Mucosa of descending colon (tissue), 3 donors: ENCODE data around the gene MAP4. TPM values are rescaled to one million over a fixed set of nuclear protein-coding genes. Genes with fewer than 3 reads are reported as not detected.

ENCODE experiments used
- ATAC-seq: fragments of 200-7000 bp; cut with Tn5 transposase; one replicate; pipeline ENCODE4 v1.9.1; 2020; ENCODE audit warnings: mild to moderate bottlenecking, moderate library complexity
- DNase-seq, 3 donors: peaks; one replicate each; pipeline ENCODE4 v3.0.0-alpha.2; 2020
- H3K36me3 ChIP-seq: fragments of 200-600 bp; one replicate; pipeline ENCODE4 v1.8.0; 2021; ENCODE audit warnings: low read depth, mild to moderate bottlenecking
- H3K4me1 ChIP-seq: fragments of 200-600 bp; one replicate; pipeline ENCODE4 v1.8.0; 2021; ENCODE audit warnings: low read depth, mild to moderate bottlenecking
- H3K4me3 ChIP-seq: fragments of 200-600 bp; one replicate; pipeline ENCODE4 v1.8.0; 2021; ENCODE audit warnings: mild to moderate bottlenecking
- H3K9me3 ChIP-seq: fragments of 200-600 bp; one replicate; pipeline ENCODE4 v1.8.0; 2021; ENCODE audit warnings: mild to moderate bottlenecking
- intact Hi-C, 2 donors: fragments of 100-400 bp; cut with DNase I in 1 of 2; cut with micrococcal nuclease in 1 of 2; formaldehyde crosslinking; loops; one replicate each; pipeline versions ENCODE4 v1.11.0 to v1.11.1; 2022; cut with DNase I, micrococcal nuclease
- total RNA-seq, 3 donors: library from RNA; stranded (reverse); fragmentation: NEBNext Ultra II Directional in 2 of 3; extraction: Animal tissue kit (Norgen Biotek cat#: 25700) in 2 of 3; gene quantifications; one replicate each; pipeline versions ENCODE4 v1.2.1 to v1.2.4, GENCODE V29; 2021 to 2023
- TF ChIP-seq, protein P1 (sequence below): fragments of 200-600 bp; IDR thresholded peaks from one replicate; pipeline ENCODE4 v1.8.0; 2022; ENCODE audit warnings: antibody characterized with exemption, mild to moderate bottlenecking
- donor health status: DM: no; HTN: no; CAD: no; lungs with moderate emphysema.
- donor health status: DM: no; HTN: no; CAD: no.
- donor health status: DM: no; HTN: yes; CAD: no.

Gene MAP4
- total RNA-seq, 3 donors from 2014 or later = 104 to 316 (median 109) TPM

DNA sequence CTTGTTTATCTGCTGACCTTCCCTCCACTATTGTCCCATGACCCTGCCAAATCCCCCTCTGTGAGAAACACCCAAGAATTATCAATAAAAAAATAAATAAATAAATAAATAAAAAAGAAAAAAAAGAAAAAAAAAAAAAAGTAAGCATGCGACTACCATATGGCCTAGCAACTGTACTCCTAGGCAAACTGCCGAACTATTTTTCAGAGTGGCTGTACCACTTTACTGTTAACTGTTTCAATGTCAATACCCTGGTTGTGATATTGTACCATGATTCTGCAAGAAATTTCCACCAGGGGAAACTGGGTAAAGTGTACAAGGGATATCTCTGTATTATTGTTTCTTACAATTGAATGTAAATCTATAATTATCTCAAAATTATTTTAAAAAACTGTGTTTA lies 41.3 kb upstream of the MAP4 start:
- Histone ChIP-seq H3K36me3 (no peaks in the 10 kb centered on the region), H3K4me3 (no peak overlapping the region), H3K9me3 (no peaks in the 10 kb centered on the region), H3K4me1 (no peaks in the 10 kb centered on the region)
- DNase-seq = no peak
- intact Hi-C loops = no loop called here
- ATAC-seq = no peak
- TF ChIP-seq, protein P1, sequence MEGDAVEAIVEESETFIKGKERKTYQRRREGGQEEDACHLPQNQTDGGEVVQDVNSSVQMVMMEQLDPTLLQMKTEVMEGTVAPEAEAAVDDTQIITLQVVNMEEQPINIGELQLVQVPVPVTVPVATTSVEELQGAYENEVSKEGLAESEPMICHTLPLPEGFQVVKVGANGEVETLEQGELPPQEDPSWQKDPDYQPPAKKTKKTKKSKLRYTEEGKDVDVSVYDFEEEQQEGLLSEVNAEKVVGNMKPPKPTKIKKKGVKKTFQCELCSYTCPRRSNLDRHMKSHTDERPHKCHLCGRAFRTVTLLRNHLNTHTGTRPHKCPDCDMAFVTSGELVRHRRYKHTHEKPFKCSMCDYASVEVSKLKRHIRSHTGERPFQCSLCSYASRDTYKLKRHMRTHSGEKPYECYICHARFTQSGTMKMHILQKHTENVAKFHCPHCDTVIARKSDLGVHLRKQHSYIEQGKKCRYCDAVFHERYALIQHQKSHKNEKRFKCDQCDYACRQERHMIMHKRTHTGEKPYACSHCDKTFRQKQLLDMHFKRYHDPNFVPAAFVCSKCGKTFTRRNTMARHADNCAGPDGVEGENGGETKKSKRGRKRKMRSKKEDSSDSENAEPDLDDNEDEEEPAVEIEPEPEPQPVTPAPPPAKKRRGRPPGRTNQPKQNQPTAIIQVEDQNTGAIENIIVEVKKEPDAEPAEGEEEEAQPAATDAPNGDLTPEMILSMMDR = no peak

DNA sequence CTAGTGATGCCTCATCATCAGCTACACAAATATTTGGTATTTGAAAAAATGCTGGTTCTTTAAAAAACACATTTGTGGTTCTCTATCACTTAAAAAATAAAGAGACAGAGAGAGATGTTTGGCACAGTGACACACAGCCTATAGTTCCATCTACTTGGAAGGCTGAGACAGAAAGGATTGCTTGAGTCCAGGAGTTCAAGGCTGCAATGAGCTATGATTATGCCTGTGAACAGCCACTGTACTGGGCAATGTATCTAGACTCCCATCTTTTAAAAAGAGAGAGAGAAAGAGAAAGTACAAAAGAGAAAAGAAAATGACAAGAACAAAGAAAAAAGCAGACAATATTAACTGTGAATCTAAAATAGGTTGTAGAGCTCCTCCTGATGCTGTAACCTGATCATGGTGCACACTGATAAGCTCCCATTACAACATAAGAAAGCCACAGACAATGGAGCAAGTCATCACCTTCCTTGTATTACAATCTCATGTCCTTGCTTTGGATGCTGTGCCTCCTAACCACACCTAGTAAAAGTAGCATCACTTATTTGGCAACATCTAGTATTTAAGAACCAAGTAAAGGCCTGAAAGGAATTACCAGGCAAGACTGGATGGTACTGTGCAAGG lies 31.7 kb upstream of the MAP4 start:
- intact Hi-C loops = no loop called here
- Histone ChIP-seq H3K9me3 (no peaks in the 10 kb centered on the region), H3K4me3 (no peak overlapping the region), H3K36me3 (no peaks in the 10 kb centered on the region), H3K4me1 (no peaks in the 10 kb centered on the region)
- TF ChIP-seq, protein P1 = no peak
- DNase-seq (no peak), ATAC-seq (no peak)

DNA sequence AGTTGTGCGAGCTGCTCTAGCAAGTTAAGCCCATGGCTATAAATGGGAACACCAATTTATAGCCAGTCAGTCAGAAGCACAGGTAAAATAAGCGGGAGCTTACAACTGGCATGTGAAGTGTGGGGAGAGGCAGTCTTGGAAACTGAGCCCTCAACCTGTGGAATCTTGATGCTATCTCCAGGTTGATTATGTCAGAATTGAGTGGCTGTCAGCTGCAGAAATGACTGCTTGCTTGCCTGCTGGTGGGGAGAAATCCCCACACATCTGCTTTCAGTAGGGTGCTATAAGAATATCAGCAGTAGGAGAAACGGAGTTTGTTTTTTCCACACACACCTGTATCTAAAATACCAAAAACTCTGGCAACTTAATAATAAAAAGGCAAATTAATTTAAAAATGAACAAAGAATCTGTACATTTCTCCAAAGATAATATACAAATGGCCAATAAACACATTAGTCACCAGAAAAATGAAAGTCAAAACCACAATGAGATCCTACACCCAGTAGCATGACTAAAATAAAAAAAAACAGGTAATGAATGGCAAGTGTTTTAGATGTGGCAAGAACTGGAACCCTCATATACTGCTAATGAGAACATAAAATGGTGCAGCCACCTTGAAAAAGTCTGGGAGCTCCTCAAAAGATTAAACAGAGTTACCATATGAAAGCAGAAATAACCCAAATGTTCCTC lies 26.0 kb upstream of the MAP4 start:
- H3K4me1 ChIP-seq = no peaks in the 10 kb centered on the region
- H3K4me3 ChIP-seq = no peak overlapping the region
- intact Hi-C loops = no loop called here
- ATAC-seq = no peak
- DNase-seq = no peak
- H3K36me3 ChIP-seq = no peaks in the 10 kb centered on the region
- H3K9me3 ChIP-seq = no peaks in the 10 kb centered on the region
- TF ChIP-seq, protein P1 = no peak

DNA sequence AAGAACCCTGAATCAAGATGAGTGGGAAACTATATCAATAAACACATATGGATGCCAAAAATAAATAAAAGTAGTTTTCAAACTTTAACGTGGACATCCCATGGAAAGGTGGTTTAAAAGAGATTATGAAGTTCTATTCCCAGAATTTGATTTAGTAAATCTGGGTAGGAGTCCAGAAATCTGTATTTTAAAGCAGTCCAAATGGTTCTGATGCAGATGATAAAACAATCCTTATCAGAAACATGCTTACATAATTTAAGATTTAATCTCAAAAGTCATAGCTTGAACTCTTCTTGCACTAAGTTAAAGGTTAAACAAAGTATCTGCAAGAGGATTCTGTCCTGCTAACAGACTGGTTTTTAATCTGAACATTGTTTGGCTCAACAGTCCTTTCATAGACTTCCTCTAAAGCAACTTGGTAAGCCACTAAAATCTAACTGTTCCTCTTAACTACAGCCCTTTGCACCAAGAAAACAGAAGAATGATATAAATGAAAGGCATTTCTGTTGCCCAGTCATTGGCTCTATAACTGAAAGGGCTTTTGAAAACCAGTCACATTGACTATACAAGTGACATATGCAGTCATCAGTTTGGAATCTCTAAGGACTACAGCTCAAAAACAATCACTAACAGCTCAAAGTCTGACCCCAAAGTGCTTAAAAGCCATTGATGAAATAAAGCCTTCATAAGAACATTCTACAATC lies 23.4 kb upstream of the MAP4 start:
- Histone ChIP-seq H3K36me3 (no peaks in the 10 kb centered on the region), H3K4me1 (no peaks in the 10 kb centered on the region), H3K4me3 (no peak overlapping the region), H3K9me3 (no peaks in the 10 kb centered on the region)
- TF ChIP-seq, protein P1 = no peak
- ATAC-seq = peak; percentile 58
- intact Hi-C loops = no loop called here
- DNase-seq = no peak

DNA sequence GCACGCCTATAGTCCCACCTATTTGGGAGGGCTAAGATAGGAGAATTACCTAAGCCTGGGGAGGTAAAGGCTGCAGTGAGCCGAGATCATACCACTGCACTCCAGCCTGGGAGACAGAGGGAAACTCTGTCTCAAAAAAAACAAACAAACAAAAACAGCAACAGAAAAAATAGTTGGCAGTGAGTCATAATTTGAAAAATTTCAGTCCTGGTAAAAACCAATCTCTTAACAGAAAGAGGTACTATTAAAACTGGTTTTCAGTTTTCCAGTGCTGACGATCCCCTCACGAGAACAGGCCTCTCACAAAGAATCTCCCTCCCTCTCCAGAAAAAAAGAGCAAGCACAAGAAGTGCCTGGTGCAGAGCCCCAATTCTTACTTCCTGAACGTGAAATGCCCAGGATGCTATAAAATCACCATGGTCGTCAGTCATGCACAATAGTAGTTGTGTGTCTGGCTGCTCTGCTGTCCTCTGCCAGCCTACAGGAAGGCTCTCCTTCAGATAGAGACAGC lies 22.8 kb upstream of the MAP4 start:
- H3K4me1 ChIP-seq = no peaks in the 10 kb centered on the region
- peak; percentile 60 for ATAC-seq
- H3K4me3 ChIP-seq = no peak overlapping the region

More for the DNA sequence above, 22.8 kb upstream of the MAP4 start:
- TF ChIP-seq, protein P1 = no peak
- intact Hi-C loops = no loop called here
- DNase-seq = no peak
- Histone ChIP-seq H3K36me3 (no peaks in the 10 kb centered on the region), H3K9me3 (no peaks in the 10 kb centered on the region)
